Brain pericyte (primary cell): ENCODE data around the gene GLTP.
"Not testable (repeated sequence)": the region's sequence is repeated elsewhere in the genome, so short reads cannot be mapped to it uniquely, and the experiment has no call there.

Experiments used
- DNase-seq: peaks from one replicate; pipeline ENCODE4 v3.0.0-alpha.2; 2012; ENCODE audit warnings: low read depth, low spot score

The GLTP gene

DNA sequence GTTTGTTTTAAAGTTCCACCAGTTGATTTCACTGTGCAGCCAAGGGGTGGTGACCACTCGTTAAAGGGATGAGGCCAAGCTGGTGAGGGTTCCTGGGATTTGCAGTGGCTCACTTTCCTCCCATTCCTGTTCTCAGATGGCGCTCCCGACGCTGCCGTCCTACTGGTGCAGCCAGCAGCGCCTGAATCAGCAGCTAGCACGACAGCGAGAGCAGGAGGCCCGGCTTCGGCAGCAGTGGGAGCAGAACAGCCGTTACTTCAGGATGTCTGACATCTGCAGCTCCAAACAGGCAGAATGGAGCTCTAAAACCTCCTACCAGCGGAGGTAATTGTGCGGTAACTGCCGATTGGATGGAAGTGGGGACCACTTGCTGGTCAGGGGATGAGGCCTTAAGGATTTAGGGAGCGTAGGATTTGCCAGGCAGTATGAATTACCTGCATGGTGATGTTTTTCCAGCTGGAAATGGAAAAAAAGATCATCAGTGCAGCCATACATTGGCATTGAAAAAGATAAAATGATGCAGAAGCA, 22.6 kb upstream of the GLTP start:
- no peak for DNase-seq

DNA sequence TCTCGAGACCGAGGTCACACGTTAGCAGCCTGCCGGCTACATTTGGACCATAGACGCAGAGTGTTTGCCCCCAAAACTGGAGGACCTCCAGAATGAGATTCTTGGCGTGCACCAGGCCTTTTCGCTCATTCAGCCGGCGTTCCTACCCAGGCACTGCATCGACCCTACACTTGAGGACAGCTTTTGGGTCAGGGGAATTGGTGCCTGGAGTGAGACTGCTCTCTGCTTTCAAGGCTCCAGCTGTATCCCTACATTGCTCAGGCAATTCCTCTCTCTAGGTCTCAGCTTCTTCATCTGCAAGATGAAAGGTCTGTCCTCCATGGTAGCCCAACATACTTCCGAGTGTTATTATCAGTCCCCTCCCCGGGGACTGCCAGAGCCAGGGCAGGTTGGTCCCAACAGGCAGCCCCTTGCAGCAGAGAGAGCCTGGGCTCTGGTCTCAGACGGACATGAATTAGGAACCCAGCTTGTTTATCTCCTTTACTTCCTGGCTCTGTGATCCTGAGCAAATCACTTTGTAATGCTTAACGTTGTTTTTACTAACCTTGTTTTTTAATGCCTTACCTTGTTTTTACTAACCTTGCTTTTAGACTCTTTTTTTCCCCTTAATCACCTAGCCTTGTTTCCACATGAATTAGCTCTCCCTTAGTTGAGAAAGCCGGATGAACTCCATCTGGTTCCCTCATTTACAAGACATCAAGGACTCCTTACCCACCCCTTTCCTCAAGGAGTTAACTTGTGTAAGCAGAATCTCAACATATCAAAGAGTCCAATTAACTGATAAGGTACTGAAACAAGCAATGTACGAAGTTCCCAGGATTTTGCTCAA, 20.6 kb upstream of the GLTP start:
- DNase-seq = no peak

DNA sequence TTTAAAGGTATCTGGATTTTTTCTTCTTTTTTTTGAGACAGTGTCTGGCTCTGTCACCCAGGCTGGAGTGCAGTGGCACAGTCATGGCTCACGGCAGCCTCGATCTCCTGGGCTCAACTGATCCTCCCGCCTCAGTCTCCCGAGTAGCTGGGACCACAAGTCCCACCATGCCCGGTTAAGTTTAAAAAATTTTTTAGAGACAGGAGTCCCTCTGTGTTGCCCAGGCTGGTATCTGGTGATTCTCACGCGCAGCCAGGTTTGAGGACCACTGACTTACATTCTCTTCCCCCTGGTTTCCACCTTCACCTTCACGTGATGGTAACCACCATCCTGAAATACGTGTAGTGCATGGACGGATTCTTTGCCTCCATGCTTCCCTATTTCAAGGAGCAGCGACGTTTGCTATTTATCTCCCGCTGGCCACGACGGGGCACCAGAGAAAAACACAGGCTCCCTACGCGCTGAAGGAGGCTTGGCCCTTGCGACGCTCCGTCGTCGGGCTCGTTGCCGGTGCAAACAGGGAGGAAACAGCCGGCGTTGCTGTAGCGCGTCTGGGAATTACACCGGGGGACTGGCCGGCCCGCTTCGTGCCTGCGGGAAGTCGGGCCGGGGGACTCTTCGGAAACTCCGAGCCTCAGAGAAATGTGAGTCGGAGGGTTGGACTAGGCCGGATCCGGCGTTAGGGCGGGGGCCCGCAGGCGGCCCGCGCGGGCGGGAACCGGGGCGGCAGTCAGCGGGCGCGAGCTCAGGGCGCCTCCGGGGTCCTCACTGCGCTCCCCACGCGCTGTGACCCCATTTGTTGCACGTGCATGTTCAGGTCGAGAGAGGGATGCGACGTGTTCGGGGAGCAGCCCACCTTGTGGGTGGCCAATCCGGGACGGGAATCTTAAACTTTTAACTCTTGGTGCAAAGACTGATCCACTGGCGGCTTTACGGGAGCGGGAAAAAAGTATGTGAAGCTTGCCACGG, 19.7 kb upstream of the GLTP start, which contains the start of gene TCHP:
TSS of gene TCHP (plus strand) at position 492 of the 969 bp plus-strand sequence. CDS start 2,753 bp downstream, outside the sequence.
- peak; percentile 57 for DNase-seq

DNA sequence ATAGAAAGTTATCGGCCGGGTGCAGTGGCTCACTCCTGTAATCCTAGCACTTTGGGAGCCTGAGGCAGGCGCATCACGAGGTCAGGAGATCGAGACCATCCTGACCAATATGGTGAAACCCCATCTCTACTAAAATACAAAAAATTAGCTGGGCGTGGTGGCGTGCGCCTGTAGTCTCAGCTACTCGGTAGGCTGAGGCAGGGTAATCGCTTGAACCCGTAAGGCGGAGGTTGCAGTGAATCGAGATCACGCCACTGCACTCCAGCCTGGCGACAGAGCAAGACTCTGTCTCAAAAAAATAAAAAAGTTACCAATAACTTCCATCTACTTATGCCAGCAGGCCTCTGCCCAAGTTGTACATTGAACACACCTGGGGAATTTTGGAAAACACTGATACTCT, 19.0 kb upstream of the GLTP start:
- not testable (repeated sequence) for DNase-seq

DNA sequence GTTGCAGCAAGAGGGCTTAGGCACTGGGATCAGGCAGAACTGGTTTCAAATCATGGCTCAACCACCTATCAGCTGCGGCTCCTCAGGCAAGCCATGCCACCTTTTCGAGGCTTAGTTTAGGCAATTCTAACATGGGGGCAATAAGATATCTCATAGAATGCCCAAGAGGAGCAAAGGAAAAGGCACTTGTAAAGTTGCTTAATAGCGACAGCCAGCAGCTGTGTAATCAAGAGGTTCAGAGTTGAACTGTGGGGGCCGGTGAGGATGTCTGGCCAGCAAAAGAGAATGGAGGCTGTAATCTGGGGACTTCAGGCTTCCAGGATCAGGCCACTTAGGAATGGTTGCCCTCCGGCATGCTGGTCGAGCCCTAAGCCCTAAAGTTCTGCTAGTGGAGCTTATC, 16.7 kb upstream of the GLTP start:
- DNase-seq = no peak

DNA sequence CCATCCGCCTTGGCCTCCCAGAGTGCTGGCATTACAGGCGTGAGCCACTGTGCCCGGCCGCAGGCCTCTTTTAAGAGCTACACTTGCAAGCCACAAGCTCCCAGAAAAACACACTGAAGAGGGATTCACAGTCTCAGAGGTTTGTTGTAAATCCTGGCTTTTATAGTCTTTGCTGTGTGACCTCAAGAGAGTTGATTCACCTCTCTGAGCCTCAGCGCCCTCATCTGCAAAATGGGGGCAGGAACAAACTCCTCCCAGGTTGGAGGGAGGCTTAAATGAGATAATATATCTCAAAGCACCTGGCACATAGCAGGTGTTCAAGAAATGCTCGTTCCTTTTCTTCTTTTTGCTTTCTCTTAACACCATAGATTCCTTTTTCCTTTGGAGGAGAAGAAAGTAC, 15.8 kb upstream of the GLTP start:
- no peak for DNase-seq

DNA sequence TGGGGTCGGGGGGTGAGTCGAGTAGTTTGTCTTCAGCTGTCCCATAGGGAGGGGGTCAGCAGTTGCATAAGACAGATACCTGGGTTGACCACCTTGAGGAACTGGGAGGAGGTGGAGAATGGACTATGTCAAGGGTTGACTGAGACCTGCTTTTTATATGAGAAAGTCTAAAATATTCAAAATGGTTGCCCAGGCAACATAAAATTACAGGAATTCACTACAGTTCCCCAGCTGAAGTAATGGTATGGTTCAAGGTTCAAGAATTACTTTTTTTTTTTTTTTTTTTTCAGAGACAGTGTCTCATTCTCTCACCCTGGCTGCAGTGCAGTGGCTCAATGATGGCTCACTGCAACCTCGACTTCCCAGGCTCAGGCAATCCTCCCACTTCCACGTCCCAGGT, 14.6 kb upstream of the GLTP start:
- no peak for DNase-seq

DNA sequence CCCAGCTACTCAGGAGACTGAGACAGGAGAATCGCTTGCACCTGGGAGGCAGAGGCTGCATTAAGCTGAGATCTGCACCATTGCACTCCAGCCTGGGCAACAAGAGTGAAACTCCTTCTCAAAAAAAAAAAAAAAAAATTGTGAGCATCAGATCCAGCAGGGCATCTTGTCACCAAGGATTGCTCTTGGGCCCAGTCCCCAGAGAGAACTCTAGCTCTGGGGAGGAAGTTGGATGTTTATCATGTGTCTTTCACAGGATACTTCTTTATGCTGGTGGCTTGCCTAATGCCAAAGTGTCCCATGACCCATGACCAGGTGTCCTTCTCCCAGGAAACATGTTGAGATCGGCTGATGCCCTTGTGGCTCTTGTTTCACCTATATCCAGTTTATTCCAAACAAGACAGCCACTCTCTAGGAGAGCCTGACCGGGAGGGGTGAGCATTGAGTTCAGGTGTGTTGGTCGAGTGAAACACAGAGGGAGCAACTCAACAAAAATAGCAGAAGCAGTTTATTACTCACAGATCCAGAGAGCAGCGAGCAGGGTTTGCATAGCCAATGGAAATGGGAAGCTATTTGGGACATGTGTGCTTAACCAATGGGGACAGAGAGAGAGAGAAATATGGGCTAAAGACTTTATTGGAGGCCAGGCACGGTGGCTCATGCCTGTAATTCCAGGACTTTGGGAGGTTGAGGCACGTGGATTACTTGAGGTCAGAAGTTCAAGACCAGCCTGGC, 13.1 kb upstream of the GLTP start:
- DNase-seq = no peak

DNA sequence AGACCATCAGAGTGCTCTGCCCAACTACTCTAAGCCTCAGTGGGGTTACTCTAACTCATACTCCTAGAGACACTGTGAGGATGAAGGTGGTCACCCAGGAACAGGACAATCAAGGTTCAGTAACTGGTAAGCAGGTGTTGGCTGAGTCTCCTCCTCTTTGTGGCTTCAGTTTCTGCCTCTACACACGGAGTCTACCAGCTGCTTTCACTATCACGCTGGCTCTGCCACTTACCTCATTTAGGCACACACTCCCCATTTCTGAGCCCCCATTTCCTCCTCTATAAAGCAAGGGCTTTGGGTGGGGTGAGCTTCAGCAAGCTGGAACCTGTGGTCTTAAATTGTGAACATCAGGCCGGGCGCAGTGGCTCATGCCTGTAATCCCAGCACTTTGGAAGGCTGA, 12.4 kb upstream of the GLTP start:
- DNase-seq = no peak

DNA sequence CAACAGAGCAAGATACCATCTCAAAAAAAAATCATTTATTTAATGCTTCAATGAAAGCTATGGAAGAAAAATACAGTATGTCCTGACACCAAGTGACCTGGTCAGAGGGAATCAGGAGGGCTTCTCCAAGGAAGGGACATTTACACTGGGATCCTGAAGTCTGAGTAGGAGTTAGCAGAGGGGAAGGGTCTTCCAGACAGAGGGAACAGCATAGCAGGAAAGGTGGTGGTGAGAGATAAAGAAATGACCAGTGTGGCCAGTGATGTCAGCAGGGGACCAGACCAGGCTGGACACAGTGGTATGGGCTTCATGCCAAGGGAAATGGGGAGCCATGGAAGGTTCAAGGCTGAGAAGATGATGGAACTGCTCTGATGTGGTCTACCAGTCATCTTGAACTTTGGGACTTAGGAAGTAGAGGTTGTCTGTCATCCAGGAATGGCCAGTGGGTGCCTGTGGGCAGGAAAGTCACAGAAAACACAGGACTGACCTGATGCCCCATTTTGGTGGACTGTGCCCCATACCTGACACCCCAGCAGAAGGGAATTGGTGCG, 11.9 kb upstream of the GLTP start:
- DNase-seq = no peak

DNA sequence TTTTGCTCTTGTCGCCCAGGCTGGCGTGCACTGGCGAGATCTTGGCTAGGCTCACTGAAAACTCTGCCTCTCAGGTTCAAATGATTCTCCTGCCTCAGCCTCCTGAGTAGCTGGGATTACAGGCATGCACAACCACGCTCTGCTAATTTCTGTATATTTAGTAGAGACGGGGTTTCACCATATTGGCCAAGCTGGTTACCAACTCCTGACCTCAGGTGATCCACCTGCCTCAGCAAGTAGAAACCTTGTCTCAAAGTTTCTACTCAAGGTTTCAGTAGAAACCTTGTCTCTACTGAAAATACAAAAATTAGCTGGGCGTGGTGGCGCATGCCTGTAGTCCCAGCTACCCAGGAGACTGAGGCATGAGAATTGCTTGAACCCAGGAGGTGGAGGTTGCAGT, 11.4 kb upstream of the GLTP start:
- not testable (repeated sequence) for DNase-seq

DNA sequence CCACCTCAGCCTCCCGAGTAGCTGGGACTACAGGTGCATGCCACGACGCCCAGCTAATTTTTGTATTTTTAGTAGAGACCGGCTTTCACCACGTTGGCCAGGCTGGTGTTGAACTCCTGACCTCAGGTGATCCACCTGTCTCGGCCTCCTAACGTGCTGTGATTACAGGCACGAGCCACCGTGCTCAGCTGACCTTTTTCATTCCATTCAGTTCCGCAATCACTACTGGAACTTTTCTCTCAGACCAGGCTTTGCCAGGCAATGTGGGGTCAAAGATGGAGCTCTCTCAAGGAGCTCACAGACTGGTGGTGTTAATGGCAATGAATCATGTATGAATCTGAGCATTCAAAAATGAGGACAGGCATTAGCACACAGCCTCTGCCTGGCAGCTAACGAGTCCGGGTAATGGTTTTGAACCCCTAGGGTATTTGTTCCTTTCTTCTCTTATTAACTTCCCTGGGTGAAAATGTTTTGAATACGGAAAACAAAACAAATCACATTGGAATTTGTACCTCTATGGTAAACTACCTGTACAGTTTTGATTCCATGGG, 10.4 kb upstream of the GLTP start:
- no peak for DNase-seq

DNA sequence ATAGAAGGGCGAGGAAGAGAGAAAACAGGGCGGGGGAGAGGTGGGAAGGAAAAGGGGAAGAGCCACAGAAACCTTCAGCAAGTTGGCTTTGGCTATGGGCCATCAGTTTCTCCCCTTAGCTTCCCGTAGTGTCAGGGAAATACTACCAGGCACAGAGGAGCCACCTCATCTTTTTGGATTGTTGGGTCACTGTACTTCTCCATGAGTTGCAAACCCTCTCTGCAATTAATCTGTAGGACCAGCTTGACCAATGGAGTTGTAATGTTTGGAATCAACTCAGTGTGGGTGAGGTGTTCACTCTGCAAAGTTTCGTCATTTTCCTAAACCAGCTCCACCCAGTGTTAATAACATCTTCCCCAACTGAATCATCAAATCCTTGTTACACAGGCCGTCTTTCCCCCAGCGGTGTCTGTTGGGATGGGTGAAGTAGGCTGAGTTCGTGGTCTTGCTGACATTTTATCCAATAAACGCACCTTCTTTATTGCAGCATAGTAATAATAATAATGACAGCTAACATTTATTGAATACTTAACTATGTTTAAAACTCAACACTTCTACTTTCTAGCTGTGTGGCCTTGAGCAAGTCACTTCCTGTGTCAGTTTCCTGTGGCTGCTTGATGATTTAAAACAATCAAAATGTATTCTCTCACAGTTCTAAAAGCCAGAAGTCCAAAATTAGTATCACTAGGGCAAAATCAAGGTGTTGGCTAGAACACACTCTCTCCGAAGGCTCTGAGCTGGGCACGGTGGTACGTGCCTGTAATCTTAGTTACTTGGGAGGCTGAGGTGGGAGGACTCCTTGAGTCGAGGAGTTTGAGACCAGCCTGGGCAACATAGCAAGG, 8.1 kb upstream of the GLTP start:
- DNase-seq = no peak

DNA sequence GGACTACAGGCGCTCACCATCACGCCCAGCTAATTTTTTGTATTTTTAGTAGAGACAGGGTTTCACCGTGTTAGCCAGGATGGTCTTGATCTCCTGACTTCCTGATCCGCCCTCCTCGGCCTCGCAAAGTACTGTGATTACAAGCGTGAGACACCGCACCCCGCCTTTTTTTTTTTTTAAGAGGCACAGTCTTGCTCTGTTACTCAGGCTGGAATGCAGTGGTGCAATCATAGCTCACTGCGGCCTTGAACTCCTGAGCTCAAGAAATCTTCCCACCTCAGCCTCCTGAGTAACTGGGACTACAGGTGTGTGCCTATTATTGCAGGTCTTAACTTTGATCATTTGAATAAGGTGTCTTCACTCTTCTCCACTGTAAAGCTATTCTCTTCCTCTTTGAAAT, 5.3 kb upstream of the GLTP start:
- DNase-seq = no peak

DNA sequence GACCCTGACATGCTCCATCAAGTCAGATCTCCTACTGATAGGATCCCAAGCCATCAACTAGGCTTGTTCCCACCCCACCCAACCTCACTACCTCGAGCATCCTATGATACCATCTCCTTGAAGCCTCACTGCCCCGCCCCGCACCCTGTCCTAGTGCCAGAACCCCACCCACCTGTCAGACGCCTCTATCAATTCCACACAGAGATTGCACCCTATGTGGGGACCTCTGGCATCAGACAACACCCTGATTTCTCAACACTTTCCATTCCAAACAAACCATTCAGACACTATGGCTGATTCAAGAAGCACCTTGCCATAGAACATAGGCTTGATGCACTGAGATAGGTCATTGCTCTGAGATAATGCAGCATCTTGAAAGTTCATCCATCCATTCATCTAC, 3.1 kb upstream of the GLTP start:
- no peak for DNase-seq

DNA sequence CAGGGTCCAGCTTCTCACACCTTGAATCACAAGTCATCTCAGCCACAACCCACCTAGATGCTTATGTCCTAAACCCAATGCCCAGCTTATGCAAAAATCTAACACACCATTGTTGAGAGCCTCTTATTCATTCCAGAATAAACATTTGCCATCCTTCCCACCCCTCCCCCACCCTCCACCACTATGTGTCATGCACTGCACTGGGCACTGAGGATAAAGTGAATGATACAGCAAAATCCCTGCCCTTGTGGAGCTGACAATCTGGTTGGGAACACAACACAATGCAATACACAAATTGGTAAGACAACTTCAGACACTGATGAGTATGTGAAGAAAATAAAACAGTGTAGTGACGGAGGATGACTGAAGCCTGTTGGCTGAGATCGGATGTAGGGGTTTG, 1.4 kb upstream of the GLTP start:
- no peak for DNase-seq

DNA sequence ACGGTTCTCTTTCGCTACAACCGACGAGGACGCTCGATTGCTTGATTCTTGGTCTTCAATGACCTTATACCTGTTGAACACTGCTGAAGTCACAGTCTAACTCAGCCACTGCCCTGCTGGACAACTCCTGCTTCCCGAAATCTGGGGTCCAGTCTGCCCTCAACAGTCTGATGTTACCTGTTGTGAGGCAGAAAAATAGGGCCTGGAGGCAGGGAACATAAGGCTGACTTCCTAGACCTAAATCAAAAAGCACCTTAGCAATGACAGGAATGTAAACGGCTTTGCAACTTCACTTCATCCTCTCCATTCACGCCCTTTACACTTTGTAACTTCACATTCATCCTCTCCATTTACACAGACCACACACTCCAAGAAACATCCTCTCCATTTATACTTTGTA, 597 bp upstream of the GLTP start:
- DNase-seq = no peak

DNA sequence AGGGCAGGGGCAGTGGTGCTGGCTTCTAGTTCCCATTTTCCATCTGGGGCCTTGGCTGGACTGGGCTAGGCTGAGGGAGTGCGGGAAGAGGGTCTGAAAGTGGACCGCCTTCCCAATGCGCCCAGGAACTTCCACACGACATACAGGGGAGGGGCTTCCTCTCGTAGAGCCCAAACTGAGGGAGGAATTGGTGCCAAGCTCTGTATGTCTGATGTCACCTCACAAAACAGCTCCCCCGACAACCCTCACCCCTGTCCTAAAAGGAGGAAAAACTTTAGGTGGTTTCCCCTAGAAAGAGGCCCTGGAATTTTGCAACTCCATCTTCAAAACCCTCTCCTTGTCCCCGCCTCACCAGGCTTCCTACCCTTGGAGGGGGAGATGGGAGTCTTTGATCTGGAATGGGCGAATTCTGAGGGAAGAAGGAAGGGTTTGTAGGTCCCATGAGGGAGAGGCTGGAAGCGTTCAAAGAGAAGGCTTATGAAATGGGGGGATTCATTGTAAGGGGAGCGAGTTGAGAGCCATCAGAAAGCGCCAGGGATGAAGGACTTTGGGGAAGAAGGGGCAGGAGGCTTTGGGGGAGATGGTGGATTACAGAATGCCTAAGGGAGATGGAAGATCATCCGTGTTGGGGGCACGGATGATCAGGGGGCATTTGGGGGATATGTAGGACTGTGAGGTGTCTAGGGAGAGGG, 844 bp downstream of the GLTP start:
- no peak for DNase-seq

DNA sequence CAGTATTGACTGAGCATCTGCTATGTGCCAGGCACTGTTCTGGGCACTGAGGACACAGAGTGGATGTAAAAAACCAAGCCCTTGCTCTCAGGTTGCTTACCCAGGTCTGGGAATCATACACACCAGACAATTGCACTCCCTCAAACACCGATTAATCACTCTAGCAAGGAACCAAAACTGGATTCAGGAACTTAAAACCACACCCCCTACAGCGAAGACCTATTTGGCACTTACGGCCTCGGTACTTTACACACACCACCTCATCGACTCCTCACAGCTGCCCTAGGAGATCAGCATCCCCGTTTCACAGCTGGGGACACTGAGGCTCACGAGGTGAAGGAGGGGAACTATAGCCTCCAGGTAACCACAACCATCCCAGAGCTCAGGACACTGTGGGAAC, 1.6 kb downstream of the GLTP start:
- no peak for DNase-seq

DNA sequence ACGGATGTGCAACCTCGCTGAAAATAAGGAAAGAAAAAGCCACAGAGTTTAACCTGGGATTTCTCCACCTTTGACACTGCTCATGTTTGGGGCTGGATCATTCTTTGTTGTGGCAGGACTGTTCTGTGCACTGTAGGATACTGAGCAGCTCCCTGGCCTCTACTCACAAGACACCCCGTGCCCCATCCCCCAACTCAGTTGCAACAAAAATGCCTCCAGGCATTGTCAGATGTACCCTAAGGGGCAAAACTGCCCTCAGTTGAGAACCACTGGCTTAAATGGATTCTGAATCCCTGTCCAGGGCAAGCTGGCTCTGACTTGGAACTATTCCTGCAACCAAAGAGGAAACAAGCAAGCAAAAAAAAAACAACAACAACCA, 2.1 kb downstream of the GLTP start:
- DNase-seq = no peak
